Stimulated activated CD8-positive, alpha-beta memory T cell treated with anti-CD3 and anti-CD28 coated beads, Interleukin-15, amount 100 ng/mL, for 24 hours (primary cell): Measurements from ENCODE around the gene TRIM2.

Experiments
- DNase-seq: peaks from one replicate; pipeline ENCODE4 v3.0.0-alpha.2; 2020; ENCODE audit warnings: low read depth

The TRIM2 gene

DNA sequence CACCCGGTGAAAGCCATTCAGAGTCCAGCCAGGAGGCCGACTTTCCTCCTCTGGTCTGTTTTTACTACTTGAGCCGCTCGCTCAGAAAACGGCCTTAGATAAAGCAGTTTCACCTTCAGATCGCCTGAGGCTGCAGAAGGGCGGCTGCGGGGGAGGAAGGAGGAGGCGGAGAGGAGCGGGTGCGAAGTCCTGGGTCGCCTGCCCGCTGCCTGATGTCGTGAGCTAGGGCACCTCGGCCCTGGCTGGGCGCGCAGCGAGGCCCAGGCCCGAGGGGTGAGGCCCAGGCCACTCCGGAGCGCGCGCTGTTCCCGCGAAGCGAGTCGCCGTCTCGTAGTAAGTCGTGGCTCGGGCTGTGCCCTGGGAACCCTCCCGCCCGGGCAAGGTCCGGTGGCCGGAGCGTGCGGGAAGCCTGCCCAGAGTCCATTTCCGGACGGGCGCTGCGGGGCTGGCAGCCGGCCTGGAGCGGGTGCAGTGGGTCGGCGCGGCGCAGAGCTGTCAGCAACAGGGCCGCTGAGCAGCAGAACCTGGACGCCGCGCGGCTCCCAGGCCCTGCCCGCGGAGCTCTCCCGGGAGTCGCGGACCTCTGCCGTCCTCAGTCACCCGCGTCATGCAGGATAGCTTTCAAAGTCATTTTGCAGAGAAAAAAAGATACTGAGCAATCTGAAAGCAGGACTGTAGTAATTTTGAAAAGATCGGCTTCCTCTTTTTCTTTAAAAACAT is 18.6 kb downstream of the TRIM2 start:
- DNase-seq = no peak

DNA sequence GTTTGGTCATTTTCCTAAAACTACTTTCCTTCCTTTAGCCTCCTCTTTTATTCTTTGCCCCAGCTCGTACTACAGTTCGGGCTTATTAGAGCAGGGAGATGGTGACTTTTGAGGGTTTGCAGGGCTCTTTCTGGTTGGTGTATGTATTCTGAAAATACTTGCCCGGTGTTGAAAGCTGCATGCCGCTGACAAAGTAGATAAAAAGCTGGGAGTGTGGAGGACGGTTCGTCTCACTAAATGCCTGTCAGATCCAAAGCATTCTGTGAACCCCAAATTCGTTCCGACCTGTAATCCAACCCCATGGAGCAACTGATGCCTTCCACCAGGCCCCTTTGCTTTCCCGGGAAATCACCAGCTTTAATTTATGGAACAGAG is 19.2 kb downstream of the TRIM2 start:
- no peak for DNase-seq

DNA sequence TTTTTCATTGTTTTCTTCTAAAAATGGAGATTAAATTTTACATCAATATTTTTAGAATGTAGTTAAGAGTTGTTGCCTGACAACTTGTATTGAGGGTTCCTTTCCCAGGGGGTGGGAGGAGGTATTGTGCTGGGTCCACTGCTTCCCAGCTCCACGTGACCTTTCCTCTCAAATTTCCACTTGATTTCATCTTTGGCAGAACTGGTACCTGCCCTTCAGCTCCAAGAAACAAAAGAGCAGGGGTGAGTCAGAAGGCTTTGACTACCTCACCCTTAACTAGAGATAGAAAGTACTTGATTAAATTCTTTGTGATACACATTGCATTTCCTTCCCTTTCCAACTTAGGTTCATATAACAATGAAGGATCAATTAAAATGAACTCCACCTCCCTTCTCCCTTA is 19.7 kb downstream of the TRIM2 start:
- no peak for DNase-seq

DNA sequence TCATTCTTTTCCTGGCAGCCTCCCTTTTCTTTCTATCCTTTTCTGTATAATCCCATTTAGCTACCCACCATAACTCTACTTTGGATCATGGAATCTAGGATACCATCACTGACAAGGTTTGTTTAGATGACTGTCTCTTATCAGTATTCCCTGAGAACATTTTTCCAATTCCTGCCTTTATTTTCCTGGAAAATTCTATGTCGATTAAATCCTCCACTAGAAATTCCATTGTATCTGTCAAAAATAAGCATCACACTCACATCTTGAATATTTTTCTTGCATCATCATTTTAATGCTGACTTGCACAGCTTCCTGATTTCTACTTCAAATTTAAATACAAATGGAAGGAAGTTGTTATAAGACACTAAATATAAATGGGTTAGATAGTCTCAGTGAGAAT is 20.2 kb downstream of the TRIM2 start:
- DNase-seq = no peak

DNA sequence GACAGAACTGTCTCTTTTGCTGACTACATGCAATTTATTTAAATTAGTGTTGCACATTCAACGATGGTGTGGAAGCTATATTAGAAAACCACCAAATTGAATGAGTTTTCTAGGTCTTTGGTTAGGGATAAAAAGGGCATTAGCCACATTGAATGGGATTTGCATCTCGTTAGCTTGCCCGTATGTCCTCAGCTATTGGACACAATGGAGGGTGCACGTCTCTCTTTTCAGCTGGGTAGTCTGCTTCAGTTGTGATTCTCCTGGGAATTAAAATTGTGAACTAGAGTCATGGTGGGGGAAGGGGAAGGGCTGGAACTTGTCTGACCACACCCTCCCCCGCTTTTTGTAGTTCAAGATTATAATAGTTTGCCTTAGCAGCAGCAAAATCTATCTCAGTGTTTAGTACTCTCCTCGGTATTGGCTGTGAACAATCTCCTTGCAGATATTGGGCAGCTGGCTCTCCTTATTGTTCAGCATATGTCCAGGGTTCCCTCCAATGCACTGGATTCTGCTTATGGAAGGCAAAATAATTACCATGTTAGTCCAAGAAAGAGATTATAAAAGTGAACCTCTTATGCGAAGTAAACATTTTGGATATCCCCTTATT is 23.3 kb downstream of the TRIM2 start:
- DNase-seq = no peak

DNA sequence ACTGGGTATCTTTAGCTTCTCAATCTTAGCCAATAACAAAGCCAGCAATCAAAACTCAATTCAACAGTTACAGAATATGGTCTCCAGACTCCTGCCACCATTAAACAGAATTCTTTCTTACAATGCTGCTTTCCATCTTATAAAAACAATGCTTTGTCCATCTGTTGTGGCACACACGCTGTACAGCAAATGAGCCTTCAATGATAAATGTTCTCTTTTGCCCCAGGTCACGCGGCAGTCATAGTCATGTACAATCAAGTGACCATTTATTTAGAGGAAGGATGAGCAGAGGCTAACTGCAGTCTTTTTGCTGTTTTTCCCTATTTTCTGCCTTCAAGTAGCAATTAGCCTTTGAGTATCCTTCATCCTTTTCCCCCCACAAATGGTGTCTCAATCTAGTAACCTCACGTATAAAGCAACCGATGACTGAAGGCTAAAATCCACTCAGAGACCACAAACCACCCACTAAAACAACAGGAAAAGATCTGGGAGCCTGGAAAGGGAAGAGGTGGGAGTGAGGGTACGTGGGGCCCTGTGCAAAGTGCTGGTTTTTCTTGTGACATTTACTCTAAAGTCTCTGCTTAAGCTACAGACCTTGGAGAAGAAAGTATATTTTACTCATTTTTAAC is 24.4 kb downstream of the TRIM2 start:
- DNase-seq = no peak

DNA sequence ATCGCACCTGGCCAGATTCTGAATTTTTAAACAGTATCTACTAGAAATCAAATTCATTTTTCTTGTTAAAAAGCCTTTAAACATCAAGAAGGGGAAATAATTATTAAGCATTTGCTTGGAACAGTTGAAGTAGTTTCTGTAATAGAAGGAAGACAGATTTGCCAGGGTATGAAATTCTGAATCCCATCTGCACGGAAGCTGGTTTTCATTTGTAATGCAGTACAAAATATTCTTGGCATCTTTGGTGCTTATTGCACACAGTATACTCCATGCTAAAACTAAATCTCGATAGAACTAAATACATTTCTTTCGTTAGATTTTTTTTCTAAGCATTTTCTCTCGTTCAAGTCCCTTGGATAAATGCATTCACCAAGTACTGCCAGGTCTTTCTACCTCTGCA is 25.3 kb downstream of the TRIM2 start:
- DNase-seq = no peak

DNA sequence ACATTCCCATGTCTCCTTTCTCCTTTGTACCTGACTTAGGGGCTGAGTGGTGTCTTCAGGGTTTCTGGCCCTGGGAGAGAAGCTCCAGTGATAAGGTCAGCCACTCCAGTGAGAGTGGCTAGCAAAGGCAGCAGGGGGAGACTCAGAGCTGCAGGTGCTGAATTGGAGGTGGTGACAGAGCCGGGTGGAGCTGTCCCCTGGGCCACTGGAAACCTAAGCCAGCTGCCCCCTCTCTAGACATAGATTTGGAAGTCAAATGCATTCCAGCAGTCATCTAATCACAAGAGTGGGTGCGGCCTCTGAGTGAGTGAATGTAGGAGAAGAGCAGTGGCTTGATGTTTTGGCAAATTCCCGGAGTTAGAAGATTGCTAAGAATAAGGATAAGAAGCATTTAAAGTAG is 28.5 kb downstream of the TRIM2 start:
- no peak for DNase-seq

DNA sequence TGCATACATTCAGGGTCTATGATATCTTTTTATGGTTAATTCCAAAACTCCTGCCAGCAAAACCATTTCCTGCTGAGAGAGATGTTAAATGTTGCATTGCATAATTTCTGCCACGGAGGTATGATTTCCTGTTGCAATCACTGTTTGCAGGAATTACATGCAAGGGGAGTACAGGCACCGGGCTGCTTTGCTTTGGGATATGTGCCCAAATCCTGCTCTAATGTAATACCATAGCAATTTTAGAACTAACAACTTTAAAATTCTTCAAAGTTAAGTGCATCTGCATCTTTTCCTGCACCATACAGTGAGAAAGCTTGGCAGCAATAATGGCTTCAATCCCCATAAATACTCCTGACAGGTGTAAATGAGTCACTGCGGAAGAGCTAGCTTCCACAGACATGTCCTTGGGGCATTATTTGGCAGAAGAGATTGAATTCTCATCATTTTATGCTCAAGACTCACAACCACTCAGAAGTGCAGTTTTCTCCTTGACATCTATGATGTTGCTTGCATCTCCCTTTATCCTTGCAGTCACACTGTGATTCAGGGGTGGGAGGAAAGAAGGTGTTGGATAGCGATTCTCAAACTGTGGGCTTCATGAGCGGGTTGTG is 29.6 kb downstream of the TRIM2 start:
- no peak for DNase-seq

DNA sequence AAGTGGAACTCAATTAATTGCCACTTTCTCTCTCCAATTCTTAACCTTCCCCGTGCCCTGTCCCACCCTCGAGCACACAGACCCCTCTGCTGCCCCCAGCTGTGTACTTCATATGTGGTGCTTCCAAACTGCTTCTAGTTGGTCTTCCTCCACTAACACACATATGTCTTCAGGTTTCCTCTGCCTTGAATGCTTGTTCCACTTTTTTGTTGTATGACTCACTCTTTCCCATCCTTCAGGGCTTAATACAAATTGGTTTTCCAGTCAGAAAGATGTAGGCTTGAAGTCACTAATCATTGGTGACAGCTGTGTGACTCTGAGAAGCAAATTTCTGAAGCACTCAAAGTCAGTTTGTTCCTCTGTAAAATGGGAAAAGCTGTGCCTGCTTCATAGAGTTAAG is 30.6 kb downstream of the TRIM2 start:
- no peak for DNase-seq

DNA sequence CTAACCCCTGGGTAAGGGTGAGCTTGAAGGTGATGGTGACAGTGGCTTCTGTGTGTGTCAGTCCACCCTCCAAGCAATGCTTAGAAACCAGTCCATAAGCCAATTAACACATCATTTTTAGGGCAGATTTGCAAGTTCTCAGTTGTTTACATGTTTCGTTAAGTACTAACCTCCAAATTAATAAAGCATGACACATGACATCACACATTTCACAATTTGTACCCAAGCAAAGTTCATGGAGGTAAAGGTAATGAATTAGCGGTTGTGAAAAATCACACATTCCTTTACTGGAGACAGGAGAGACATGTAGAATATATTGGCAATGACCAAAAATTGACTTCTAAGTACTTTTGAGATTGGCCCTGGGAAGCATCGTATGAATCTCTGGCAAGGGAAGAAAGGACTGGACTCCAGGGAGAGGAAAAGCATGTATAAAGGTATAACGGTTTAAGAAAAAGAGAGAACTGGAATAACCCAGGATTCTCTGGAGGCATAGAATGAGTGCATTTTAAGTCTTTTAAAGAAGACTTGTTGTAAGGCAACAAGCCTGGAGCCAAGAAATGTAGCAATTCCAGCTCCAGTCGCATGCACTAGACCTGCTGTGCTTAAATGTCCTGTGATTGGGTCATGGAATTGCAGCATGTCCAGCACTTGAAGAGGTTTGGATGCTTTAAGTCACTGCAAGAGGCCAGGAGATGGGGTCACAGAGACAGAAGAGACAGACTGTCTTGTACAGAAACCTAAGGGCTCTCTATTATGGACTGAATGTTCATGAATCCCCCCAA is 34.1 kb downstream of the TRIM2 start:
- DNase-seq = no peak

DNA sequence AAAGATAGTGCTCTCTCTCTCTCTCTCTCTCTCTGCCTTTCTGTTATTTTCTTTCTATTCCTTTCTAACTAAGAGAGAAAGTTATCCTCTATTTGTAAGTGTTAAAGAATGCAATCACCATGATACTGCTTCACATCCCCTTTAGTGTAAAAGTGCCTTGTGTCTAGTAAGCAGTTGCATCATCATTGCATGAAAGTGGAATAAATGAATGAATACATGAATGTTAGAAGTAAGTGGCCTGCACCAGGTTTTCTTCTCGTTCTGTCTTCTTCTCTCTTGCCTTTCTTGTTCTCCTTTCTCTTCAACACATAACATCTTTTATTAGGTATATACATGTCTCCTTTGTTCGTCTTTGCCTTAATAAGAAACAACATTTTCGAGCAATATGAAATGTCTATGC is 35.2 kb downstream of the TRIM2 start:
- DNase-seq = no peak

DNA sequence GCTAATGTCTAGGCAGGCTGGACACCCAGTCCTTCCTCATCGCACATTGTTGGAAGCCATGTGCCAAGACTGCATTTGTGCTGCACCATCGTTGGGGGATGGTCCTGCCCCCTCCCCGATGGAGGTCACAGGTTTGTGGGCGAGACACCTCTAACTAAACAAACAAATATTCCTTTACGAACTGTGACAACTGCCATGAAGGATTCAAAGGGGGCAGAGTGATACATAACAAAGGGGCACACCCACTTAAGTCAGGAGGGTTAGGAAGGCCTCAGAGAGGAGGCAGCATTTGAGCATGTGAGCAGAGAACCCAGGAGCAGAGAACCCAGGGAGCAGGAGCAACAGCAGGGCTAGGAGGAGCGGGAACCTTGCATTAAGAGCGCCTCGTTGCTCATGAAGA is 37.1 kb downstream of the TRIM2 start:
- DNase-seq = no peak

DNA sequence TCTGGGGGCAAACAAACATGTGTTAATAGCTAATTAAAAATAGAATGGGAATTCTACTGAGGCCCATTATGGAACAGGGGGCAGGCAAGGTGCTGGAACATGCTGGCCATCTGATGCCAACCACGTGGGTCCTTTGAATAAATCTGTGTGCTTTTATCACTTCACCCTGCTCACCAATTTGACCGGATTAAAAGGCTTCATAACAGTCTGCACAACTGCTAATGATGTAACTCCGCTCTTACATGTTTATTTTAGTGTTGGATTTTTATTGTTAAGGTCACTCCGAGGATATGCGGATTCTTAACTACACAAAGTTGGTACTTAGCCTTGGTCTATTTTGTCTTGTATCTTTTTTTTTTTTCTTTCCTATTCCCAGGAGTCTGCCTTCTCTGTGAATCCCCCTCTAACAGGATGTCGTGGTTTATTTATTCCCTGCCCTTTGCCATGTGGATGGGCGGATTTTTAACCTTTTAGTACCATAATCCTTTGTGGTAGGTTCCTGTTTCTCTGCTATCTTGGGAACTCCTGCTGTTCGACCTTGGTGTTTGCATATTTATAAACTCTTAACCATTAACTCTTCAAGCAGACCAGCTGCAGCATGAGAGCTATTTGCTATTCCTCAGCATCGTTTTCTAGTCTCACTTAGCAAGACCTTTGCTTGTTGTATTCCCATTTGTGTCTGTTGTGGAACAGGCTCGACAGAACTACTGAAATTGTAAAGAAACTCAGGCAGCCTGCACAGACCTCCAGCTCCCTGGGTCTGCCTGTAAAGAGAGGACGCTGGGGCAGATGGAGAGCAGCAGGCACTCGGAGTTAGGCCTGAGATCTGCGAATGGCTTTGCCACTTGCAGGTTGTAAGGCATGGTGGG is 38.0 kb downstream of the TRIM2 start:
- no peak for DNase-seq

DNA sequence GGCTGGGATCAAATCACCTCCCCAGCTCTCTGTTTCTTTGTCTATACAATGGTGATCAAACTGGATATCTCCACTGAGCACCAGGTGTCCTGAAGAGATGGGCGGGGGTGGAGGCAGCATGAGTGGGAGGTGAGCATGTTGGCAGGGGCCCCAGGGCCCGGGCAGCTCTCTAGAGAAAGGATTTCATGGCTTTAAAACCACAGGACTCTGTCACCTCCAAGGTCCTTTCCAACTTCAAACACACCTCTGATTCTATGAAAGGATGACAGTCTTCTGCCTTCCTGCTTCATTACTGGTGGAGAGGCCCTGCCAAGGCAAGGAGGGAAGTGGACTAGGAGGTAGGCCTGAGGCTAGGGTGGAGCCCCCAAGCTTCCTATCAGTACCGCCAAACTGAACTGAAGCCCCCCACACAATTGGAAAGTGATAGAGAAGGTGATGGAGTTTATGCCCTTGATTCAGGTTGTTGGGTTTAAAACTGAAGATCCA is 38.6 kb downstream of the TRIM2 start:
- no peak for DNase-seq

DNA sequence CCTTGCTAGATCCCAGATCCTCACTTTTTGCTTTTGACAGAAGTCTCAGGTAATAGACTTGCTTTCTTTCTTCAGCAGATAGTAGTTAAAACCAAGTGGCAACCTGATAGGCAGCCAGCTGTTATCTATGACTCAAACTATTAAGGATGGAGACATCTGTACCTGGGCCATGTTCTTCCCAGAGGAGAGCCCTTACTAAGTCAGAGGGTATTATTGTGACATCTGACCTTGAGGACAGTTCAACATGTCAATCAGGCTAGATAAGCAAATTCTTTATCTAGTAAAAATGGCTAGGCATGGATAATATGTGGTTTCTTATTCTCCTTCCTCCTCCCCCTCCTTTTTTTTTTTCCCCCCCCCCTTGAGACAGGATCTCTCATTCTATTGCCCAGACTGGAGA is 39.2 kb downstream of the TRIM2 start:
- DNase-seq = no peak

DNA sequence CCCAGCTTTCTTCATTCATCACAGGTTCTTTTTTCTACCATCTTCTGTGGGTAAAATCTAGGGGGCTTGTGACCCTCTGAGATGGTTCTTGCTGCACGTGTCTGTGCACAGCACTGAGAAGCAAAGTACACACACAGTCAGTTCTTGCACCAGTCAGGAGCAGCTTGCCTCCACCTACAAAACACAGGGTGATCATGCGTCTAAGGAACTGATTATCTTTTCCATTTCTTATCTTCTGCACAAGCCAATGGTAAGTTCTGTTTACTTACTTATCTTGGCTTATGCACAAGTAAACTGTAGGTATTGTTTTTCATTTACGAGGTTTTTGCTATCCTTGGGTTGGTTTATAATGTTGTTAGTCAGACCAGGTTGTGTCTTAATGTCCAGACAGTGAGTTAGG is 40.7 kb downstream of the TRIM2 start:
- DNase-seq = no peak

DNA sequence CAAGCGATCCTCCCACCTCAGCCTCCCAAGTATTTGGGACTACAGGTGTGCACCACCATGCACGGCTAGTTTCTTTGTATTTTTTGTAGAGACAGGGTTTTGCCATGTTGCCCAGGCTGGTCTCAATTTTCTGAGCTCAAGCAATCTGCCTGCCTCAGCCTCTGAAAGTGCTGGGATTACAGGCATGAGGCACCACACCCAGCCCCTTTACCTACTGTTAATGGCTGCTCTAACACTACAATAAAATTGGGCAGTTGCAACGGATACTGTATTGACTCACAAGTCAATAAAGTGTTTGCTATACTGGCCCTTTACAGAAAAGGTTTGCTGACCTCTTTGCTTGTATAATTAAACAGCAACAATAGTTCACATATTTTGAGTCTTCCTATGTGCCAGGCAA is 41.5 kb downstream of the TRIM2 start:
- no peak for DNase-seq

DNA sequence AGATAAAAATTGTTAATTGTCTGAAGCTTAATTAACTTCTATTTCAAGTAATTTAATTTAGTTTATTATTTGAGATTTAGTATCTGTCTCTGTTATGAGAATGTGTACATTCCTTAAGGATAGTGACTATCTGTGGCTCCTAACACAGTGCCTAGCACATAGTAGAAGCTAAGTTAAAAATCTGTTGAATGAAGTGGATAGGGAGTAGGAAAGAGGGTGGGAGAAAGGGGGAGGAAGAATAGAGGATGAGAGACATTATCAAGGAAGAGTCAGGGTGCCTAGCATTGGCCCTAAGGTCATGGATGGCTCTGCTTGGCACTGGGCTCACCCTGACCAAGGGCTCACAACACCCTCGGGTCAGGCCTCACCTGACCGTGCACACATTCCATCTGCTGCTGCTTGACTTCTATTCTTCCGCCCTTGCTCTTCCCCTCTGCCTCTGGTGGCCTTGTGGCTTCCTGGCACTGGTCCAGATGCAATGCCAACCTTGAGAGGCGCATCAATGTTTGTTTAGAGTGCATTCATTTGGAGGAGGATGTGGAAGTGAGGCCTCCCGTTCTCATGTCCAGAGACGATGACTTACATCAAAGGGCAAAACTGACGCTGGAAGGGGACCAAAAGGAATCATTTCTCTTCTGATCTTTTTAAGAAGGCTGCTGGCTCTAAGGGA is 42.3 kb downstream of the TRIM2 start:
- DNase-seq = no peak

DNA sequence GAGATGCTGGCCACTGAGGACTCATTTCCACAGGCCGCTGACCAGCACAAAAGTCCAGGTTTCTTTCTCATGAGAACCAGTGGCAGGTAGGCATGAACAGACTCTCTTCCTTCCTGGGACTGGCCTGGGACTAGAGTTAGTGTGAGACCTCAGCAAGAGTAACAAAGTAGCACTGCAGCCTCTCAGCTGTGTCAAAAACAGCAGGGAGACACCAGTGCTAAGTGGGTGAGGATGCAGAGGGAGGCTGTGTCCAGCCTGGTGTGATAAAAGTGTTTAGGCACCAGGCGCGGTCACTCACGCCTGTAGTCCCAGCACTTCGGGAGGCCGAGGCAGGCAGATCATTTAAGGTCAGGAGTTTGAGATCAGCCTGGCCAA is 42.9 kb downstream of the TRIM2 start:
- no peak for DNase-seq

DNA sequence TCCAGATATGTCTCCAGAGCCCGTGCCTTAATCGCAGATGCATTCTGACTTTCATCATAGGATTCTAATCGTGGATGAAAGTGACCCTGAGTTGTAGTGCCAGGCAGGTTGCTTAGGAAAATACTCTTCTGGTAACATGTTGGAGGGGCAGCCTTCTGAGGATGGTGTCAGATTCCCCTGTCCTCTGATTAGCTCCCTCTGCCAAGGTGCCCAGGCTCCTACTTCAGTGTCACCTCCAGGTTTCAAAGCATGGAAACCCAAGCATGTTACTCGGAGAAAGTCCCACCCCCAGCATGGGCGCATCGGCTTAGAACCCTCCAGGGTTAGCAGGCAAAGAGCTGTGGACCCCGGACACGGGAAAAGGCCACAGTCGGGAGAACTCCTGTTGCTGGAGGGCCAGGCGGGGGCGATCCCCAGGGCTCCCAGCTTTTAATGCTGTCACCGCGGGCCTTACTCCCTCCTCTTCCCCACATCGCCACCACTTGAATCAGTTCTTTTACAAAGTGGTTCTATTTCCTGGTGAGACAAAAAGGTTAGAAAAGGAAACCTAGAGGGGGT is 44.5 kb downstream of the TRIM2 start:
- DNase-seq = no peak
